ENCODE results near the gene SLC6A17. TPM values are rescaled to one million over a fixed set of nuclear protein-coding genes. Genes with fewer than 3 reads are reported as not detected.

Gene SLC6A17
- total and polyA plus RNA-seq, 2 donors (not counting 3 experiments of a cell fraction or from before 2014, with no cell fraction given), result 0.03 TPM; not detected in 1

GRCh38 chr1:110221119-110221518 is 70.8 kb downstream of the SLC6A17 start:
- DNase-seq (ENCODE audit: low read depth, low spot score) (no peak), FAIRE-seq (no peak)
- Histone ChIP-seq H3K36me3 (ENCODE audit: control insufficient read depth in 2 of 2, extremely low read depth in 1 of 2, insufficient read depth in 2 of 2, low read length in 2 of 2) (peaks cover 0 to 5% of the 10 kb centered on the region in 2 experiments), H2AFZ (ENCODE audit: low read depth, low read length) (no peak overlapping the region), H4K20me1 (replicated peaks; ENCODE audit: control insufficient read depth, extremely low read depth, insufficient read depth, low read length) (no peaks in the 10 kb centered on the region), H3K27ac (ENCODE audit: insufficient read depth, low read depth, low read length) (no peak overlapping the region), H3K4me3 (replicated peaks in 1 of 3; ENCODE audit: insufficient read depth in 1 of 3, low read depth in 1 of 3, low read length in 3 of 3) (no peak overlapping the region), H3K4me1 (ENCODE audit: control insufficient read depth, extremely low read depth, insufficient read depth, low read length) (no peaks in the 10 kb centered on the region), H3K9ac (replicated peaks; ENCODE audit: extremely low read depth, insufficient read depth, low read length) (no peak overlapping the region), H3K4me2 (ENCODE audit: insufficient read depth, low read length) (no peak overlapping the region), H3K9me1 (replicated peaks; ENCODE audit: control insufficient read depth, extremely low read depth, insufficient read depth, low read length) (no peaks in the 10 kb centered on the region), H3K79me2 (ENCODE audit: control insufficient read depth, insufficient read depth, low read length) (no peaks in the 10 kb centered on the region), H3K9me3 (replicated peaks; ENCODE audit: control insufficient read depth, insufficient read depth, low read length) (no peaks in the 10 kb centered on the region), H3K27me3 (ENCODE audit: control insufficient read depth in 2 of 2, insufficient read depth in 2 of 2, low read length in 2 of 2) (no peaks in the 10 kb centered on the region)
- ChIA-PET POLR2A (no interaction called here), CTCF (interaction anchor here (3.7 kb wide), 1 partner anchor 12 kb away, joined by 23 read pairs; the partner anchor contains the start of gene KCNC4)
- dilution Hi-C loops (cut with MboI; ENCODE audit: extremely low pct_ligation_motif_present, low sequenced_read_pairs), result no loop called here
- intact Hi-C loops (cut with micrococcal nuclease), result no loop called here
- TF ChIP-seq, protein P1, sequence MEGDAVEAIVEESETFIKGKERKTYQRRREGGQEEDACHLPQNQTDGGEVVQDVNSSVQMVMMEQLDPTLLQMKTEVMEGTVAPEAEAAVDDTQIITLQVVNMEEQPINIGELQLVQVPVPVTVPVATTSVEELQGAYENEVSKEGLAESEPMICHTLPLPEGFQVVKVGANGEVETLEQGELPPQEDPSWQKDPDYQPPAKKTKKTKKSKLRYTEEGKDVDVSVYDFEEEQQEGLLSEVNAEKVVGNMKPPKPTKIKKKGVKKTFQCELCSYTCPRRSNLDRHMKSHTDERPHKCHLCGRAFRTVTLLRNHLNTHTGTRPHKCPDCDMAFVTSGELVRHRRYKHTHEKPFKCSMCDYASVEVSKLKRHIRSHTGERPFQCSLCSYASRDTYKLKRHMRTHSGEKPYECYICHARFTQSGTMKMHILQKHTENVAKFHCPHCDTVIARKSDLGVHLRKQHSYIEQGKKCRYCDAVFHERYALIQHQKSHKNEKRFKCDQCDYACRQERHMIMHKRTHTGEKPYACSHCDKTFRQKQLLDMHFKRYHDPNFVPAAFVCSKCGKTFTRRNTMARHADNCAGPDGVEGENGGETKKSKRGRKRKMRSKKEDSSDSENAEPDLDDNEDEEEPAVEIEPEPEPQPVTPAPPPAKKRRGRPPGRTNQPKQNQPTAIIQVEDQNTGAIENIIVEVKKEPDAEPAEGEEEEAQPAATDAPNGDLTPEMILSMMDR (IDR thresholded peaks at IDR 0.05; ENCODE audit: extremely low read depth in 1 of 2, insufficient read depth in 1 of 2, low read depth in 1 of 2, low read length in 2 of 2), result no peak
- no peak for TF ChIP-seq EZH2 (IDR thresholded peaks at IDR 0.05; ENCODE audit: borderline replicate concordance, low read depth, low read length, severe bottlenecking)
- no peak for TF ChIP-seq POLR2AphosphoS5 (IDR thresholded peaks at IDR 0.05; ENCODE audit: insufficient read depth, low read depth, low read length)
- no peak for TF ChIP-seq MYC (IDR thresholded peaks at IDR 0.05; ENCODE audit: low read depth, low read length)
- TF ChIP-seq FOS (IDR thresholded peaks at IDR 0.05; ENCODE audit: borderline replicate concordance, insufficient read depth, low read length), result no peak
- TF ChIP-seq GATA2 (IDR thresholded peaks at IDR 0.05; ENCODE audit: insufficient read depth, insufficient read length, low read depth, low read length), result no peak
- BruUV-seq (replicated peaks), result no TSS peak
